ENCODE data around the gene ANKS1B. TPM values are rescaled to one million over a fixed set of nuclear protein-coding genes. Genes with fewer than 3 reads are reported as not detected.

Gene ANKS1B
- total RNA-seq, 1 experiment from 2014 or later, result 0.61 TPM

DNA sequence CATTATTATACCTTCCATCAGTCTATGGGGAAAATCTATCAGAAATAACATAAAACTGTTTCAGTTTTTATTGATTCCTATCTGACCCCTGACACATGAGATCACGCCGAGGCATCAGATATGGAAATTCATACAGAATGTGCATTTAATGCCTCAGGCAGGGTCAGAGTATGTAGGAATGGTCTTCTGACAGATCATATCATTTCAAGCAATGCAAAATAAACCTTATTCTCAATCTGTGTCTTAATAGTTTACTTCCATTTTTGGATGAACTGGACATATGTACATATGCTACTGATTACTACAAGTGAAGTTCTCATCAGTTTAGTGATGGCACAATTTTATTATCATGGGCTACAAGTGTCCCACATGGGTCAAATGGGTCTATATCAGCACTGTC is 150.0 kb downstream of the ANKS1B start:
- H3K36me3 ChIP-seq (ENCODE audit: control insufficient read depth, insufficient read depth, low read length), result no peaks in the 10 kb centered on the region
- H3K27ac Mint-ChIP-seq (ENCODE audit: unreplicated experiment), result no peak overlapping the region
- TF ChIP-seq, protein P1, sequence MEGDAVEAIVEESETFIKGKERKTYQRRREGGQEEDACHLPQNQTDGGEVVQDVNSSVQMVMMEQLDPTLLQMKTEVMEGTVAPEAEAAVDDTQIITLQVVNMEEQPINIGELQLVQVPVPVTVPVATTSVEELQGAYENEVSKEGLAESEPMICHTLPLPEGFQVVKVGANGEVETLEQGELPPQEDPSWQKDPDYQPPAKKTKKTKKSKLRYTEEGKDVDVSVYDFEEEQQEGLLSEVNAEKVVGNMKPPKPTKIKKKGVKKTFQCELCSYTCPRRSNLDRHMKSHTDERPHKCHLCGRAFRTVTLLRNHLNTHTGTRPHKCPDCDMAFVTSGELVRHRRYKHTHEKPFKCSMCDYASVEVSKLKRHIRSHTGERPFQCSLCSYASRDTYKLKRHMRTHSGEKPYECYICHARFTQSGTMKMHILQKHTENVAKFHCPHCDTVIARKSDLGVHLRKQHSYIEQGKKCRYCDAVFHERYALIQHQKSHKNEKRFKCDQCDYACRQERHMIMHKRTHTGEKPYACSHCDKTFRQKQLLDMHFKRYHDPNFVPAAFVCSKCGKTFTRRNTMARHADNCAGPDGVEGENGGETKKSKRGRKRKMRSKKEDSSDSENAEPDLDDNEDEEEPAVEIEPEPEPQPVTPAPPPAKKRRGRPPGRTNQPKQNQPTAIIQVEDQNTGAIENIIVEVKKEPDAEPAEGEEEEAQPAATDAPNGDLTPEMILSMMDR (IDR thresholded peaks at IDR 0.05; ENCODE audit: insufficient read depth in 1 of 2, low read depth in 1 of 2, low read length in 1 of 2, severe bottlenecking in 1 of 2, unreplicated experiment in 1 of 2), result no peak
- CTCF ChIA-PET, result no interaction called here
- H3K9me3 Mint-ChIP-seq (ENCODE audit: unreplicated experiment), result no peaks in the 10 kb centered on the region
- H3K4me1 ChIP-seq, result no peaks in the 10 kb centered on the region
- no peak overlapping the region for H3K4me3 ChIP-seq (ENCODE audit: low read depth, low read length)
- no peaks in the 10 kb centered on the region for H3K36me3 Mint-ChIP-seq (ENCODE audit: insufficient read depth, unreplicated experiment)
- H3K9me3 ChIP-seq, result no peaks in the 10 kb centered on the region
- intact Hi-C loops (cut with micrococcal nuclease; ENCODE audit: unreplicated experiment), result no loop called here
- POLR2A ChIA-PET, result no interaction called here
- H3K4me3 Mint-ChIP-seq (ENCODE audit: unreplicated experiment), result no peak overlapping the region
- no peaks in the 10 kb centered on the region for H3K27me3 ChIP-seq (replicated peaks; ENCODE audit: control insufficient read depth, insufficient read depth, low read length)
- no TSS peak for BruUV-seq (replicated peaks)
- H3K4me1 Mint-ChIP-seq (ENCODE audit: low read depth, unreplicated experiment), result no peaks in the 10 kb centered on the region
- no peak for DNase-seq
- peaks cover 6% of the 10 kb centered on the region for H3K27me3 Mint-ChIP-seq (ENCODE audit: insufficient read depth, unreplicated experiment)

DNA sequence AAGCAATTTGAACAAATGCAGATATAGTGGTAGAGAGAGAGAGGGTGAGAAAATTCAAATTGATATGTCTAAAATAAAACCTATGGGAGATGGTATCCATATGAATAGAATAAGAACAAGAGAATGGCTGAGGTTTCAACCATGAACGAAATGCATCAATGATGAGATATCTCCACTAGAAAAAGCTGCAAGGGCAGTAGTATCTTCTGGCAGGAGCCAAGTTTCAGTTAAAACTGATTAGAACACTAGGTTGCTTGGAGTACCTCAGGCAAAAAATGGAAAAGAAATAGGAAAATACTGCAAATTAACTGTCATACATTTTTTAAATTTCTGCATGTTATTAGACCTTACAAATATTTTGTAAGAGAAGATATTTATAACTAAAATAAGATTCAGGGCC is 151.3 kb downstream of the ANKS1B start:
- CTCF ChIA-PET, result no interaction called here
- H3K36me3 ChIP-seq (ENCODE audit: control insufficient read depth, insufficient read depth, low read length), result no peaks in the 10 kb centered on the region
- Mint-ChIP-seq H3K4me1 (ENCODE audit: low read depth, unreplicated experiment) (no peaks in the 10 kb centered on the region), H3K27me3 (ENCODE audit: insufficient read depth, unreplicated experiment) (peaks cover 8% of the 10 kb centered on the region), H3K27ac (ENCODE audit: unreplicated experiment) (no peak overlapping the region), H3K4me3 (ENCODE audit: unreplicated experiment) (no peak overlapping the region), H3K9me3 (ENCODE audit: unreplicated experiment) (no peaks in the 10 kb centered on the region), H3K36me3 (ENCODE audit: insufficient read depth, unreplicated experiment) (no peaks in the 10 kb centered on the region)
- H3K9me3 ChIP-seq, result no peaks in the 10 kb centered on the region
- DNase-seq, result no peak
- POLR2A ChIA-PET, result no interaction called here
- BruUV-seq (replicated peaks), result no TSS peak
- TF ChIP-seq, protein P1 (IDR thresholded peaks at IDR 0.05; ENCODE audit: insufficient read depth in 1 of 2, low read depth in 1 of 2, low read length in 1 of 2, severe bottlenecking in 1 of 2, unreplicated experiment in 1 of 2), result no peak
- H3K27me3 ChIP-seq (replicated peaks; ENCODE audit: control insufficient read depth, insufficient read depth, low read length), result no peaks in the 10 kb centered on the region
- H3K4me1 ChIP-seq, result no peaks in the 10 kb centered on the region
- intact Hi-C loops (cut with micrococcal nuclease; ENCODE audit: unreplicated experiment), result no loop called here
- no peak overlapping the region for H3K4me3 ChIP-seq (ENCODE audit: low read depth, low read length)

GRCh38 chr12:99824900-99825542 is 159.7 kb downstream of the ANKS1B start:
- no peak overlapping the region for H3K4me3 Mint-ChIP-seq (ENCODE audit: unreplicated experiment)
- no peaks in the 10 kb centered on the region for H3K36me3 ChIP-seq (ENCODE audit: control insufficient read depth, insufficient read depth, low read length)
- H3K27ac Mint-ChIP-seq (ENCODE audit: unreplicated experiment), result no peak overlapping the region
- H3K36me3 Mint-ChIP-seq (ENCODE audit: insufficient read depth, unreplicated experiment), result no peaks in the 10 kb centered on the region
- H3K4me1 ChIP-seq, result no peaks in the 10 kb centered on the region
- 0 out of 2 replicates have a peak, but pooled peaks cover 4% of the 10 kb centered on the region for H3K9me3 ChIP-seq
- intact Hi-C loops (cut with micrococcal nuclease; ENCODE audit: unreplicated experiment), result no loop called here
- H3K9me3 Mint-ChIP-seq (ENCODE audit: unreplicated experiment), result no peaks in the 10 kb centered on the region
- no peaks in the 10 kb centered on the region; the same call in 1 of the 2 replicates for H3K27me3 ChIP-seq (replicated peaks; ENCODE audit: control insufficient read depth, insufficient read depth, low read length)
- no peaks in the 10 kb centered on the region for H3K4me1 Mint-ChIP-seq (ENCODE audit: low read depth, unreplicated experiment)
- POLR2A ChIA-PET, result no interaction called here
- BruUV-seq (replicated peaks), result no TSS peak
- DNase-seq, result no peak
- H3K4me3 ChIP-seq (ENCODE audit: low read depth, low read length), result no peak overlapping the region
- CTCF ChIA-PET, result no interaction called here
- peaks cover 11% of the 10 kb centered on the region for H3K27me3 Mint-ChIP-seq (ENCODE audit: insufficient read depth, unreplicated experiment)
- TF ChIP-seq, protein P1 (IDR thresholded peaks at IDR 0.05; ENCODE audit: insufficient read depth in 1 of 2, low read depth in 1 of 2, low read length in 1 of 2, severe bottlenecking in 1 of 2, unreplicated experiment in 1 of 2), result no peak

All from Caco-2 (cell line).